Activated T-cell treated with anti-CD3 and anti-CD28 coated beads, Interleukin-2, amount 50 U/mL, for 24 hours (primary cell): ENCODE data around the gene MTRR.

Source experiments
- DNase-seq: peaks from one replicate; pipeline ENCODE4 v3.0.0-alpha.2; 2020
- H3K27ac Mint-ChIP-seq: 2 replicates; pipeline ENCODE4 v1.8.0; 2020; ENCODE audit warnings: mild to moderate bottlenecking, mixed read lengths
- H3K27me3 Mint-ChIP-seq: 2 replicates; pipeline ENCODE4 v1.8.0; 2020; ENCODE audit warnings: mixed read lengths
- H3K36me3 Mint-ChIP-seq: 2 replicates; pipeline ENCODE4 v1.8.0; 2020; ENCODE audit warnings: low read depth, mixed read lengths
- H3K4me1 Mint-ChIP-seq: 2 replicates; pipeline ENCODE4 v1.8.0; 2020; ENCODE audit warnings: low read depth, mixed read lengths
- H3K4me3 Mint-ChIP-seq: 2 replicates; pipeline ENCODE4 v1.8.0; 2020; ENCODE audit warnings: mild to moderate bottlenecking, moderate library complexity, mixed read lengths
- H3K9me3 Mint-ChIP-seq: 2 replicates; pipeline ENCODE4 v1.8.0; 2020; ENCODE audit warnings: mixed read lengths

The MTRR gene

GRCh38 chr5:7872517-7873130 lies 3.7 kb downstream of the MTRR start:
- no peaks in the 10 kb centered on the region for H3K9me3 Mint-ChIP-seq
- peaks cover 89% of the 10 kb centered on the region for H3K36me3 Mint-ChIP-seq
- no peak for DNase-seq
- peak overlapping the region; percentile 53 for H3K4me3 Mint-ChIP-seq
- peak overlapping the region; percentile 72 for H3K27ac Mint-ChIP-seq
- no peaks in the 10 kb centered on the region for H3K27me3 Mint-ChIP-seq
- peaks cover 71% of the 10 kb centered on the region for H3K4me1 Mint-ChIP-seq

GRCh38 chr5:7873216-7873615 lies 4.3 kb downstream of the MTRR start:
- H3K27me3 Mint-ChIP-seq, result no peaks in the 10 kb centered on the region
- peak; percentile 51 for DNase-seq
- H3K9me3 Mint-ChIP-seq, result no peaks in the 10 kb centered on the region
- peaks cover 73% of the 10 kb centered on the region for H3K4me1 Mint-ChIP-seq
- peak overlapping the region; percentile 72 for H3K27ac Mint-ChIP-seq
- peak overlapping the region; percentile 53 for H3K4me3 Mint-ChIP-seq
- H3K36me3 Mint-ChIP-seq, result peaks cover 89% of the 10 kb centered on the region

DNA sequence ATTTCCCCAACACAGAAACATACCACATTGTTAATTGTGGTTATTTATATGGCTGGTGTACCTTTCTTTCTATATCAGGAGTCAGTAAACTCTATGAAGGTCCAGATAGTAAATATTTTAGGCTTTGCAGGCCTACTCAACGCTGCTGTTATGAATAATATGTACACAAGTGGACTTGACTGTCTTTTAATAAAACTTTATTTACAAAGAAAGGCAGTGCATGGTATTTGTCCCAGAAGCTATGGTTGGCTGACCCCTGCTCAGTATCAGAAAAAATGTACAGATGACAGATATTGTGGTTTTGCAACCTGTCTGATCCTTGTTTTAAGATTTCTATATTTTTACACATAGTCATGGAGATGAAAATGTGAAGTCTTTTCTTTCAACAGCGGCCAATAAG lies 5.7 kb downstream of the MTRR start:
- no peak for DNase-seq

DNA sequence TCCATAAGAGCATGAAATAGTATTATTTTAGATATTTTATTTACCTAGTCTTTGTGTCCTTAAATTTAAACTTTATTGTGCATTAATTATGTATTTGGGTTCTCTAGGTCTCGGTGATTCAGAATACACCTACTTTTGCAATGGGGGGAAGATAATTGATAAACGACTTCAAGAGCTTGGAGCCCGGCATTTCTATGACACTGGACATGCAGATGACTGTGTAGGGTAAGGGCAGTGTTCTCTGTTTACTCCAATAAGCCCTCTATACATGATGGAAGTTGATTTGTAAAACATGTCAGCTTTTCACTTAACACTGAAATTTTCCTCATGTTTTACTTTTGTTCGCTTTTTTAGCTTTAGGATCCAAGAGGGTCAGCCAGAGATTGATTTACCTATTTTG lies 6.2 kb downstream of the MTRR start:
- no peak overlapping the region for H3K27ac Mint-ChIP-seq
- H3K4me1 Mint-ChIP-seq, result peaks cover 82% of the 10 kb centered on the region
- H3K9me3 Mint-ChIP-seq, result no peaks in the 10 kb centered on the region
- H3K4me3 Mint-ChIP-seq, result no peak overlapping the region
- H3K27me3 Mint-ChIP-seq, result no peaks in the 10 kb centered on the region
- no peak for DNase-seq
- peaks cover 97% of the 10 kb centered on the region for H3K36me3 Mint-ChIP-seq

More for the DNA sequence above, 5.7 kb downstream of the MTRR start:
- Mint-ChIP-seq H3K36me3 (peaks cover 96% of the 10 kb centered on the region), H3K4me3 (no peak overlapping the region), H3K27ac (no peak overlapping the region), H3K9me3 (no peaks in the 10 kb centered on the region), H3K4me1 (peaks cover 84% of the 10 kb centered on the region), H3K27me3 (no peaks in the 10 kb centered on the region)

DNA sequence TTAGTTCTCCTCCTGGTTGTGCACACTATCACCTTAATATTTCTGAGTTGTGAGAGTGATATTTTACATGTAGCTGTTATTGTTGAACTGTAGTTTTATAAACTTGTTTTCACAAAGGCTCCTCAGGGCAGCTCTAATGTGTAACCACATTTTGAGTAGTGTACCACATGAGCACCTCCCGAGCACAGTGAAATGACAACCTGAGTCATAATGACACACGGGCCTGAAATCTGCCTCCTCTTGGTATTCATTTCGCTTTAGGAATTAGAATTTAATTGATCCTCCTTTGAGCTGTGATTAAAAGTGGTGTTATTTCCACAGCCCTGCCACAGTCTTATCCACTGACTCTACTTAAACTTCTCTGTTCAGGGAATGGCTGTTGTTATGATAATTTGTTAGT lies 7.9 kb downstream of the MTRR start:
- no peak for DNase-seq
- Mint-ChIP-seq H3K4me1 (peaks cover 81% of the 10 kb centered on the region), H3K9me3 (no peaks in the 10 kb centered on the region), H3K4me3 (peak overlapping the region; percentile 8), H3K27me3 (no peaks in the 10 kb centered on the region), H3K27ac (peak overlapping the region; percentile 76), H3K36me3 (peaks cover 98% of the 10 kb centered on the region)

GRCh38 chr5:7877851-7878250 lies 8.9 kb downstream of the MTRR start:
- H3K4me1 Mint-ChIP-seq, result peaks cover 75% of the 10 kb centered on the region
- no peaks in the 10 kb centered on the region for H3K27me3 Mint-ChIP-seq
- H3K36me3 Mint-ChIP-seq, result peaks cover 99% of the 10 kb centered on the region
- H3K27ac Mint-ChIP-seq, result peak overlapping the region; percentile 87
- peak overlapping the region; percentile 27 for H3K4me3 Mint-ChIP-seq
- DNase-seq, result no peak
- H3K9me3 Mint-ChIP-seq, result no peaks in the 10 kb centered on the region

DNA sequence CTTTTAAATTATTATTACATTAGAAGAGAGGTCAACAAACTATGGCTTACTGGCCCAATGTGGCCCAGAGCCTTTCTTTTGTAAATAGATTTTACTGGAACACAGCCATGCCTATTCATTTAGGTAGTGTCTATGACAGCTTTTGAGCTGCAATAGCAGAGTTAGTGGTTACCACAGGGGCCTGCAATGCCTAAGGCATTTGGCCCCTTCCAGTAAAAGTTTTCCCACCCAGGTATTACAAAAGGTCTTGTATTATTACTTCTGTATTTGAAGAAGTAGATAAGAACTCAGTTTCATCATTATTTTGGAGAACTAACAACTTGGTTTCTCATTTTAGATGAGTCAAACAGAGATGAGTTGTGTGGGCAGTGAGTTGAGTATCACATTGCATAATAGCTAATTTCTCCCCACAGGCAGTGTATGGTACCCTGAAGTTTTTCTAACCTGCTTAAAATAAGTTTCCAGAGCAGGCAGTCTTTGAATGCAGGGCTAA lies 9.5 kb downstream of the MTRR start:
- Mint-ChIP-seq H3K27me3 (no peaks in the 10 kb centered on the region), H3K4me3 (no peak overlapping the region), H3K9me3 (no peaks in the 10 kb centered on the region), H3K36me3 (peaks cover 100% of the 10 kb centered on the region), H3K27ac (peak overlapping the region; percentile 87), H3K4me1 (peaks cover 70% of the 10 kb centered on the region)
- DNase-seq, result no peak

- peaks cover 96% of the 10 kb centered on the region for H3K36me3 Mint-ChIP-seq
- peaks cover 50% of the 10 kb centered on the region for H3K4me1 Mint-ChIP-seq
- no peak for DNase-seq
- H3K9me3 Mint-ChIP-seq, result no peaks in the 10 kb centered on the region
- H3K27me3 Mint-ChIP-seq, result no peaks in the 10 kb centered on the region
- H3K4me3 Mint-ChIP-seq, result no peak overlapping the region
- H3K27ac Mint-ChIP-seq, result no peak overlapping the region
These were observed 12.1 kb downstream of the MTRR start for GRCh38 chr5:7881091-7881490.

DNA sequence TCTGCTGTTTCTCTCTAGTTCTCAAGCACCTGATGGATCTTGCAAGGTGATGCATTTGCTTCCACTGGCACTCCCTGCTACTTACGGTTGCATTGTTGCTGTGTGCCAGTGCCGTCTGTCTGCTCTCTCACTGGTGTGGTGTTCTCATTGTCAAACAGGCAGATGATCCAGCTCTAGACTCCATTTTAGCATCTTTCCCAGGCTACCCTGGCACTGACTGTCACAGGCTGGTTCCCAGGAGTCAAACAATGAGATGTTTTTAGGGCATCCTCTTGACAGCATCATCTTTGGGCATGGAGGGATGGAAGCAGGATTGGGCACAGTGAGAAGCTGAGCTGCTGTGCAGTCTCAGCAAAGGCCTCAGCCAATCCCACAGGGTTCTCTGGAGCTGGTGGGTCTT lies 12.9 kb downstream of the MTRR start:
- peaks cover 96% of the 10 kb centered on the region for H3K36me3 Mint-ChIP-seq
- no peak overlapping the region for H3K27ac Mint-ChIP-seq
- H3K27me3 Mint-ChIP-seq, result no peaks in the 10 kb centered on the region
- no peaks in the 10 kb centered on the region for H3K9me3 Mint-ChIP-seq
- peaks cover 43% of the 10 kb centered on the region for H3K4me1 Mint-ChIP-seq
- no peak for DNase-seq
- H3K4me3 Mint-ChIP-seq, result no peak overlapping the region

DNA sequence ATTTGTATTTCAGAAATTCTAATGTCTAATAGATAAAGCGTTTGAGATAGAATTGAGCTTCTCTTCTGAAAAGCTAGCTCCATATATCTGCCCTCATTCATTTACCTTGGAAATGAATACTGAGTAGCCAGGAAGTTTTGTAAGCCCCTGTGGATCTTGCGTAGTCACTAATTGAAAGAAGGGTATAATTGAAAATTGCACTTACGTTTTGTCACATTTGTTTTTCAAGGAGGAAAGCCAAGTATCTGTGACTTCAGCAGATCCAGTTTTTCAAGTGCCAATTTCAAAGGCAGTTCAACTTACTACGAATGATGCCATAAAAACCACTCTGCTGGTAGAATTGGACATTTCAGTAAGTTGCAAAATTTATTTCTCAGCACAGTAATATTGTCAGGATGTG lies 14.0 kb downstream of the MTRR start:
- H3K36me3 Mint-ChIP-seq, result peaks cover 92% of the 10 kb centered on the region
- no peak for DNase-seq

GRCh38 chr5:7884491-7885267 lies 15.7 kb downstream of the MTRR start:
- Mint-ChIP-seq H3K36me3 (peaks cover 91% of the 10 kb centered on the region), H3K4me3 (no peak overlapping the region), H3K27ac (no peak overlapping the region), H3K4me1 (peaks cover 23% of the 10 kb centered on the region), H3K27me3 (no peaks in the 10 kb centered on the region), H3K9me3 (no peaks in the 10 kb centered on the region)
- DNase-seq, result no peak

More for the DNA sequence above, 14.0 kb downstream of the MTRR start:
- Mint-ChIP-seq H3K27me3 (no peaks in the 10 kb centered on the region), H3K9me3 (no peaks in the 10 kb centered on the region), H3K4me3 (no peak overlapping the region), H3K27ac (no peak overlapping the region), H3K4me1 (peaks cover 38% of the 10 kb centered on the region)

- H3K27me3 Mint-ChIP-seq, result no peaks in the 10 kb centered on the region
- DNase-seq, result no peak
- H3K27ac Mint-ChIP-seq, result no peak overlapping the region
- no peaks in the 10 kb centered on the region for H3K9me3 Mint-ChIP-seq
- peaks cover 90% of the 10 kb centered on the region for H3K36me3 Mint-ChIP-seq
- peaks cover 4% of the 10 kb centered on the region for H3K4me1 Mint-ChIP-seq
- no peak overlapping the region for H3K4me3 Mint-ChIP-seq
These were observed 18.0 kb downstream of the MTRR start for GRCh38 chr5:7886849-7887475.

GRCh38 chr5:7888901-7889300 lies 20.0 kb downstream of the MTRR start:
- Mint-ChIP-seq H3K36me3 (peaks cover 90% of the 10 kb centered on the region), H3K9me3 (no peaks in the 10 kb centered on the region), H3K27ac (no peak overlapping the region)

GRCh38 chr5:7894439-7894838 lies 25.5 kb downstream of the MTRR start:
- DNase-seq, result no peak
- Mint-ChIP-seq H3K27me3 (no peaks in the 10 kb centered on the region), H3K36me3 (peaks cover 97% of the 10 kb centered on the region), H3K4me1 (peaks cover 18% of the 10 kb centered on the region), H3K4me3 (no peak overlapping the region), H3K27ac (peak overlapping the region; percentile 67), H3K9me3 (no peaks in the 10 kb centered on the region)

More at GRCh38 chr5:7888901-7889300, 20.0 kb downstream of the MTRR start:
- Mint-ChIP-seq H3K27me3 (no peaks in the 10 kb centered on the region), H3K4me1 (peaks cover 3% of the 10 kb centered on the region), H3K4me3 (no peak overlapping the region)
- DNase-seq, result no peak

GRCh38 chr5:7894860-7895259 lies 25.9 kb downstream of the MTRR start:
- Mint-ChIP-seq H3K27ac (peak overlapping the region; percentile 67), H3K36me3 (peaks cover 97% of the 10 kb centered on the region), H3K27me3 (no peaks in the 10 kb centered on the region), H3K4me3 (no peak overlapping the region), H3K4me1 (peaks cover 18% of the 10 kb centered on the region), H3K9me3 (no peaks in the 10 kb centered on the region)
- DNase-seq, result no peak
